ENCODE results near the gene IQCH.
A peak's percentile ranks its signal among the peaks of the same experiment; 100 is the strongest.

The IQCH gene

DNA sequence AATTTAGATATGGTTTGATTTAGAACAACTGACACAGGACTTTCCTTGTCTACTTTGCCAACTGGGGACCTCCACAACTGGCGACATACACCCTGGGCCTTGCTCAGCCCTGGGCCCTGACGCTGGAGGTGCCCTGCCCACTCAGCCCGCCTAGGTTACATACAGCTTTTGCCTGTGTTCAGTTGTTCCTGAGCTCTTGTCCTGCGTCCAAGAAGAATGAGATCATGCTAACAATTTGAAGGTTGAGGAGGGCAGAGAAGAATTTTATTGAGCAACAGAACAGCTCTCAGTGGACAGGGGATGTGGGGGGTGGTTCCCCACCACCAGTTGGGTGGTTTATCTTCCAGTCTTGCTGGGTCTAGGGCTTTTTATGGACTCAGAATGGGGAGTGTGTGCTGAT, 67.9 kb downstream of the IQCH start:
- no peaks in the 10 kb centered on the region for H3K9me3 ChIP-seq (ENCODE audit: severe bottlenecking)
- no peak for DNase-seq
- no peaks in the 10 kb centered on the region for H3K27me3 ChIP-seq (ENCODE audit: insufficient read depth, low read depth, severe bottlenecking)
- TF ChIP-seq, protein P1, sequence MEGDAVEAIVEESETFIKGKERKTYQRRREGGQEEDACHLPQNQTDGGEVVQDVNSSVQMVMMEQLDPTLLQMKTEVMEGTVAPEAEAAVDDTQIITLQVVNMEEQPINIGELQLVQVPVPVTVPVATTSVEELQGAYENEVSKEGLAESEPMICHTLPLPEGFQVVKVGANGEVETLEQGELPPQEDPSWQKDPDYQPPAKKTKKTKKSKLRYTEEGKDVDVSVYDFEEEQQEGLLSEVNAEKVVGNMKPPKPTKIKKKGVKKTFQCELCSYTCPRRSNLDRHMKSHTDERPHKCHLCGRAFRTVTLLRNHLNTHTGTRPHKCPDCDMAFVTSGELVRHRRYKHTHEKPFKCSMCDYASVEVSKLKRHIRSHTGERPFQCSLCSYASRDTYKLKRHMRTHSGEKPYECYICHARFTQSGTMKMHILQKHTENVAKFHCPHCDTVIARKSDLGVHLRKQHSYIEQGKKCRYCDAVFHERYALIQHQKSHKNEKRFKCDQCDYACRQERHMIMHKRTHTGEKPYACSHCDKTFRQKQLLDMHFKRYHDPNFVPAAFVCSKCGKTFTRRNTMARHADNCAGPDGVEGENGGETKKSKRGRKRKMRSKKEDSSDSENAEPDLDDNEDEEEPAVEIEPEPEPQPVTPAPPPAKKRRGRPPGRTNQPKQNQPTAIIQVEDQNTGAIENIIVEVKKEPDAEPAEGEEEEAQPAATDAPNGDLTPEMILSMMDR (IDR thresholded peaks at IDR 0.05; ENCODE audit: low read depth, low read length): no peak
- no peaks in the 10 kb centered on the region for H3K36me3 ChIP-seq
- H3K27ac ChIP-seq: no peak overlapping the region
- no peak overlapping the region for H3K4me3 ChIP-seq (ENCODE audit: low read depth, low read length)

GRCh38 chr15:67327312-67327711, 72.7 kb downstream of the IQCH start:
- H3K36me3 ChIP-seq: no peaks in the 10 kb centered on the region
- H3K27me3 ChIP-seq (ENCODE audit: insufficient read depth, low read depth, severe bottlenecking): no peaks in the 10 kb centered on the region
- TF ChIP-seq, protein P1 (IDR thresholded peaks at IDR 0.05; ENCODE audit: low read depth, low read length): no peak
- H3K9me3 ChIP-seq (ENCODE audit: severe bottlenecking): peaks cover 2% of the 10 kb centered on the region
- no peak overlapping the region for H3K4me3 ChIP-seq (ENCODE audit: low read depth, low read length)
- H3K27ac ChIP-seq: no peak overlapping the region
- no peak for DNase-seq

DNA sequence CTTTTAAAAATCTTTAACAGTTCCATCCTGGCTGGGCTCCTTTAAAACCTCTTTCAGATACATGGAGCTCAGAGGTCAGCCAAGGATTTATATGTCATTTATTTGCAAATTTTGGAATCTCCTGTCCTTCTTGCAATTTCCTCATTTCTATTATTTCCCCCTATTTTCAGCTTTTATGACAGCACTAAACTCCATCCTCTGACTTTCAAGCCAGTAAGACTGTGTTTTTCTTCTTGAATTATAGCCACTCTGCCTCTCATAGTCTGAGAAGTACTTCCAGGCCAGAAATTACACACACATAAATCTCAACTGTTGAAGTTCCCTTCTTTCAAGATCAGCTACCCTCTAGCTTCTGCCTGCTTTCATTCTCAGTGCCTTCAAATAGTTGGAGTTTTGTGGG, 73.2 kb downstream of the IQCH start:
- DNase-seq: no peak
- Histone ChIP-seq H3K27me3 (ENCODE audit: insufficient read depth, low read depth, severe bottlenecking) (no peaks in the 10 kb centered on the region), H3K36me3 (no peaks in the 10 kb centered on the region), H3K9me3 (ENCODE audit: severe bottlenecking) (peaks cover 2% of the 10 kb centered on the region), H3K27ac (no peak overlapping the region), H3K4me3 (ENCODE audit: low read depth, low read length) (no peak overlapping the region)
- TF ChIP-seq, protein P1 (IDR thresholded peaks at IDR 0.05; ENCODE audit: low read depth, low read length): no peak

DNA sequence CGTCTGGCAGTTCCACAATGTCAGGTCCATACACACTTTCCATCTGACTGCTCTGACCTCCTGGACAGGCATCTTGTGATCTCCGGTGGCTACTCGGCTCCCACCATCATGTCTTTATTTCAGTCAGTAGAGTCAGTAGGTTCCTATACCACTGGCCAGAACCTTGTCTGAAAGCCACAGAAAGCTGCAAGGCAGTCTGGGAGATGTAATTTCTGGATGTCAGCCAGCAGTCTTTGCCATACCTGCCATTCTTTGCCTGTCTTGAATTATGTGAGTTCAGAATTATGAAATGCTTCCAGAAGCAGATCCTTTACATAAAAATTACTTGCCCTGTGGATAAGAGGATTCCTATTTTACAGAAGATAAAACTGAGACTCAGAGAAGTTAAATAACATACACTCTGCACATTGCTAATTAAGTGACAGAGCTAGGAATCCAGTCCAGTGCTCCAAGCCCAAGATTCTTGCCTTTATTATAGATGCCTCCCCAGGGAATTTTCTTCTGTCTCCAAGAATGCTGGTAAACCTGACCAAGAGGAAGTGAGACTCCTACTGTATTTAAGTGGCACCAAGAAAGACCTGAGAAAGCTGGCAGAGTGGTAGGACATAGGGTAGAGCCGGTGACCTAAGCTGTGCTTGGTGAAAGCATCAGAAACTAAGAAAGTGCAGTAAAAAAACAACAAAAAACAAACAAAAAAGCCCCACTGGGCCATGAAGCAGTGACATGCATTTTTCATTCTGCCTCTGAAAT, 75.6 kb downstream of the IQCH start:
- no peaks in the 10 kb centered on the region for H3K36me3 ChIP-seq
- TF ChIP-seq, protein P1 (IDR thresholded peaks at IDR 0.05; ENCODE audit: low read depth, low read length): no peak
- H3K27ac ChIP-seq: no peak overlapping the region
- no peak for DNase-seq
- no peaks in the 10 kb centered on the region for H3K27me3 ChIP-seq (ENCODE audit: insufficient read depth, low read depth, severe bottlenecking)
- H3K4me3 ChIP-seq (ENCODE audit: low read depth, low read length): no peak overlapping the region
- H3K9me3 ChIP-seq (ENCODE audit: severe bottlenecking): peaks cover 2% of the 10 kb centered on the region

- H3K9me3 ChIP-seq (ENCODE audit: severe bottlenecking): peaks cover 2% of the 10 kb centered on the region
- no peaks in the 10 kb centered on the region for H3K36me3 ChIP-seq
- no peak overlapping the region for H3K4me3 ChIP-seq (ENCODE audit: low read depth, low read length)
- no peak overlapping the region for H3K27ac ChIP-seq
- DNase-seq: peak; percentile 11
- no peaks in the 10 kb centered on the region for H3K27me3 ChIP-seq (ENCODE audit: insufficient read depth, low read depth, severe bottlenecking)
- TF ChIP-seq, protein P1 (IDR thresholded peaks at IDR 0.05; ENCODE audit: low read depth, low read length): no peak
Measured at GRCh38 chr15:67331676-67332075, 77.1 kb downstream of the IQCH start.

- peak overlapping the region; percentile 5 for H3K4me3 ChIP-seq (ENCODE audit: low read depth, low read length)
- H3K36me3 ChIP-seq: no peaks in the 10 kb centered on the region
- peak overlapping the region; percentile 57 for H3K27ac ChIP-seq
- H3K27me3 ChIP-seq (ENCODE audit: insufficient read depth, low read depth, severe bottlenecking): no peaks in the 10 kb centered on the region
- peak; percentile 17 for DNase-seq
- TF ChIP-seq, protein P1 (IDR thresholded peaks at IDR 0.05; ENCODE audit: low read depth, low read length): no peak
- H3K9me3 ChIP-seq (ENCODE audit: severe bottlenecking): no peaks in the 10 kb centered on the region
Measured at GRCh38 chr15:67335026-67335425, 80.4 kb downstream of the IQCH start.
